GM12878 (cell line): ENCODE data around the gene CA9.

ENCODE experiments used
- IKZF1 ChIP-seq: fragments of 450-650 bp; conservative IDR thresholded peaks from 2 replicates; pipeline ENCODE4 v1.6.1; 2017; ENCODE audit warnings: antibody characterized with exemption, mild to moderate bottlenecking
- POLR2AphosphoS5 ChIP-seq: IDR thresholded peaks from 2 replicates; pipeline ENCODE4 v1.6.1; 2011; ENCODE audit warnings: mild to moderate bottlenecking, low read length, inconsistent platforms
- RAD21 ChIP-seq: IDR thresholded peaks from 2 replicates; pipeline ENCODE4 v1.6.1; 2011; ENCODE audit warnings: mild to moderate bottlenecking, low read depth, low read length, moderate library complexity; ENCODE audit not compliant: insufficient read depth
- YY1 ChIP-seq: IDR thresholded peaks from 2 replicates; pipeline ENCODE4 v1.6.1; 2011; ENCODE audit warnings: low read depth, mild to moderate bottlenecking, low read length
- TF ChIP-seq, protein P1 (sequence below), 3 experiments: IDR thresholded peaks in 2 of 3; conservative IDR thresholded peaks in 1 of 3; 2 replicates each; pipeline ENCODE4 v1.5.1; 2011; ENCODE audit warnings: low read depth in 3 of 3, low read length in 3 of 3, mild to moderate bottlenecking in 3 of 3, control low read depth in 2 of 3, moderate library complexity in 2 of 3, inconsistent platforms in 1 of 3, mixed read lengths in 1 of 3; ENCODE audit not compliant: control insufficient read depth in 2 of 3, insufficient read depth in 1 of 3; ENCODE audit errors: extremely low read depth in 1 of 3

DNA sequence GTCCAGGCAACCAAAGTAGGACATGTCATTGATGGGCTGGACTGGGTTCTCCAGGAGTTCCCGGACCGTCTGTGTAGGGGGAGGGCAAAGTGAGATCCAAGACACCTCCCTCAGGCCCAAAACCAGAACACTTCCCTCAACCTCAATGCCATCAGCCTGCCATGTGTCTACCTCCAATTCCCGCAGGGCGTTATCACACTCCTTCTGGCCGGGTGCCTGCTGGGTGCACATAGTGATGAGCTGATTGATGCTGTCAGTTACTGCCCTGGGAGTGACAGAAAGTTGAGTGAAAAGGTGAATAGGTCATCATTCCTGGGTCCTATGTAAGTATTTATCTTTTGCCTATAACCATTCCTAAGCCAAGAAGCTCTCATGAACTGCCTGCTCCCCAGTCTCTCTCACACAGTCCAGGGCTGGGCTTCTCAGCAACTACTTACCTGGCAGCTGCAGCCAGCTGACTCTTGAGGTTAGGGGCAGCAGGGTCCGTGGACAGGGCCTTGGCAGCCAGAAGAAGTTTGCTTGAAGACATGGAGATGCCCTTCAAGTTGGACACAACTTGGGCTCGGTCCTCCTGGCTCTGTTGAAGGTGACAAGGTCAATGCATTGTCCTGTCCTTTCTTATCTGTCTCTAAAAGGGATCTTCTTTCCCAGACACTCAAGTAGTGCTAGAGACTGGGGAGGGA is 37.2 kb downstream of the CA9 start:
- TF ChIP-seq POLR2AphosphoS5: no peak
- TF ChIP-seq RAD21: no peak
- no peak for TF ChIP-seq YY1
- TF ChIP-seq, protein P1, sequence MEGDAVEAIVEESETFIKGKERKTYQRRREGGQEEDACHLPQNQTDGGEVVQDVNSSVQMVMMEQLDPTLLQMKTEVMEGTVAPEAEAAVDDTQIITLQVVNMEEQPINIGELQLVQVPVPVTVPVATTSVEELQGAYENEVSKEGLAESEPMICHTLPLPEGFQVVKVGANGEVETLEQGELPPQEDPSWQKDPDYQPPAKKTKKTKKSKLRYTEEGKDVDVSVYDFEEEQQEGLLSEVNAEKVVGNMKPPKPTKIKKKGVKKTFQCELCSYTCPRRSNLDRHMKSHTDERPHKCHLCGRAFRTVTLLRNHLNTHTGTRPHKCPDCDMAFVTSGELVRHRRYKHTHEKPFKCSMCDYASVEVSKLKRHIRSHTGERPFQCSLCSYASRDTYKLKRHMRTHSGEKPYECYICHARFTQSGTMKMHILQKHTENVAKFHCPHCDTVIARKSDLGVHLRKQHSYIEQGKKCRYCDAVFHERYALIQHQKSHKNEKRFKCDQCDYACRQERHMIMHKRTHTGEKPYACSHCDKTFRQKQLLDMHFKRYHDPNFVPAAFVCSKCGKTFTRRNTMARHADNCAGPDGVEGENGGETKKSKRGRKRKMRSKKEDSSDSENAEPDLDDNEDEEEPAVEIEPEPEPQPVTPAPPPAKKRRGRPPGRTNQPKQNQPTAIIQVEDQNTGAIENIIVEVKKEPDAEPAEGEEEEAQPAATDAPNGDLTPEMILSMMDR (IDR thresholded peaks at IDR 0.05 in 2 of 3, conservative IDR thresholded peaks at IDR 0.05 in 1 of 3; ENCODE audit: control insufficient read depth in 2 of 3, extremely low read depth in 1 of 3, insufficient read depth in 1 of 3, low read depth in 3 of 3, low read length in 3 of 3): no peak
- TF ChIP-seq IKZF1: no peak
